Heart left ventricle (tissue), 13 donors: Measurements from ENCODE around the gene IPMK.

Source experiments
- CTCF ChIP-seq, 12 donors: fragments of 200-600 bp; sonication (generic) in 4 of 12; IDR thresholded peaks; one replicate each; pipeline versions ENCODE4 v1.5.0 to v1.8.0; 2018 to 2022; ENCODE audit warnings: antibody characterized with exemption in 12 of 12, mild to moderate bottlenecking in 5 of 12
- POLR2A ChIP-seq, 2 donors: fragments of 450-650 bp; IDR thresholded peaks; one replicate each; pipeline ENCODE4 v1.6.1; 2017; ENCODE audit warnings: antibody characterized with exemption in 2 of 2, mild to moderate bottlenecking in 2 of 2, moderate library complexity in 2 of 2
- donor health status: ischemic (EF 13 %, LVEDD 7.1; RV severe dilation, severe dysfunction).
- donor health status: DM: no; HTN: yes; CAD: no.
- donor health status: DM: no; HTN: no; CAD: no.
- donor health status: ischemic (EF 25% LVEDD 6.9; RV normal size, moderate dysfunction).
- donor health status: ischemic (EF 25% LVEDD 5.7; RV mildly dilated, moderate dysfunction).
- donor health status: ischemic (EF 35%, LVEDD 5.7; RV mildly dilated, moderate dysfunction).
- donor health status: nonischemic (EF 11% LVEDD 7.7; RV severe dilation, severe dysfunction).
- donor health status: DM: yes; HTN: yes; CAD: no.
- donor health status: PGD.
- donor health status: ischemic (EF 29% LVEDD 5.4; RV normal size, mild dysfunction).
- donor health status: nonischemic (EF 23%, LVEDD 6.1; RV moderate dilation, normal function).

GRCh38 chr10:58174831-58175230, 92.9 kb downstream of the IPMK start:
- TF ChIP-seq POLR2A (IDR thresholded peaks at IDR 0.05), result no peak
- no peak for TF ChIP-seq CTCF (IDR thresholded peaks at IDR 0.05)
